H9 (cell line): ENCODE data around the gene SMDT1. TPM values are rescaled to one million over a fixed set of nuclear protein-coding genes. Genes with fewer than 3 reads are reported as not detected.

Source experiments
- DNase-seq: peaks from one replicate; pipeline ENCODE4 v3.0.0-alpha.2; 2017
- H2AFZ ChIP-seq: one replicate; pipeline ENCODE4 v1.6.1; 2013; ENCODE audit warnings: mild to moderate bottlenecking, low read length, control low read depth, moderate library complexity
- H2AK5ac ChIP-seq: 2 replicates; pipeline ENCODE4 v1.6.1; 2013; ENCODE audit warnings: low read length, control low read depth, mixed read lengths; ENCODE audit not compliant: insufficient read length
- H2BK120ac ChIP-seq: one replicate; pipeline ENCODE4 v1.6.1; 2013; ENCODE audit warnings: low read depth, mild to moderate bottlenecking, low read length, control low read depth, inconsistent platforms; ENCODE audit not compliant: poor library complexity, severe bottlenecking
- H2BK12ac ChIP-seq: 2 replicates; pipeline ENCODE4 v1.6.1; 2013; ENCODE audit warnings: low read length, control low read depth, mixed read lengths, low read depth; ENCODE audit not compliant: insufficient read length
- H2BK15ac ChIP-seq: 2 replicates; pipeline ENCODE4 v1.6.1; 2013; ENCODE audit warnings: low read depth, low read length, control low read depth
- H2BK20ac ChIP-seq: one replicate; pipeline ENCODE4 v1.6.1; 2013; ENCODE audit warnings: low read depth, mild to moderate bottlenecking, low read length, control low read depth, inconsistent platforms; ENCODE audit not compliant: poor library complexity, severe bottlenecking
- H2BK5ac ChIP-seq: 2 replicates; pipeline ENCODE4 v1.6.1; 2013; ENCODE audit warnings: low read length, control low read depth, mixed read lengths; ENCODE audit not compliant: insufficient read length
- H3K14ac ChIP-seq: 2 replicates; pipeline ENCODE4 v1.6.1; 2013; ENCODE audit warnings: low read length, control low read depth; ENCODE audit not compliant: insufficient read depth
- H3K18ac ChIP-seq: 2 replicates; pipeline ENCODE4 v1.6.1; 2013; ENCODE audit warnings: low read depth, mild to moderate bottlenecking, mixed read lengths, low read length, control low read depth; ENCODE audit not compliant: insufficient read length
- H3K23ac ChIP-seq: 2 replicates; pipeline ENCODE4 v1.6.1; 2013; ENCODE audit warnings: low read length, control low read depth, mixed read lengths, low read depth; ENCODE audit not compliant: insufficient read length
- H3K23me2 ChIP-seq: 2 replicates; pipeline ENCODE4 v1.6.1; 2013; ENCODE audit warnings: low read depth, mild to moderate bottlenecking, mixed read lengths, low read length, control low read depth; ENCODE audit not compliant: insufficient read length, poor library complexity, severe bottlenecking
- H3K27ac ChIP-seq: 2 replicates; pipeline ENCODE4 v1.5.1; 2013; ENCODE audit warnings: low read length, control low read depth, mixed read lengths, low read depth; ENCODE audit not compliant: insufficient read length
- H3K27me3 ChIP-seq: 2 replicates; pipeline ENCODE4 v1.6.1; 2013; ENCODE audit warnings: low read length, control low read depth, inconsistent platforms; ENCODE audit not compliant: insufficient read depth
- H3K4ac ChIP-seq: 2 replicates; pipeline ENCODE4 v1.6.1; 2013; ENCODE audit warnings: low read depth, mild to moderate bottlenecking, control low read depth, inconsistent platforms, low read length, moderate library complexity
- H3K4me1 ChIP-seq: 2 replicates; pipeline ENCODE4 v1.6.1; 2013; ENCODE audit warnings: low read length, control low read depth, inconsistent platforms; ENCODE audit not compliant: insufficient read depth
- H3K4me2 ChIP-seq: 2 replicates; pipeline ENCODE4 v1.6.1; 2013; ENCODE audit warnings: low read length, control low read depth, mixed read lengths; ENCODE audit not compliant: insufficient read length, insufficient read depth
- H3K56ac ChIP-seq: 2 replicates; pipeline ENCODE4 v1.6.1; 2013; ENCODE audit warnings: low read depth, mild to moderate bottlenecking, mixed read lengths, low read length, control low read depth; ENCODE audit not compliant: insufficient read length
- H3K79me1 ChIP-seq: 2 replicates; pipeline ENCODE4 v1.6.1; 2013; ENCODE audit warnings: low read depth, mild to moderate bottlenecking, moderate library complexity, low read length, control low read depth, inconsistent platforms; ENCODE audit not compliant: insufficient read depth, poor library complexity, severe bottlenecking
- H3K79me2 ChIP-seq: 2 replicates; pipeline ENCODE4 v1.6.1; 2013; ENCODE audit warnings: low read length, control low read depth, inconsistent platforms; ENCODE audit not compliant: insufficient read depth
- H3K9ac ChIP-seq: 2 replicates; pipeline ENCODE4 v1.6.1; 2013; ENCODE audit warnings: low read length, control low read depth, mixed read lengths; ENCODE audit not compliant: insufficient read length; ENCODE audit errors: extremely low read depth
- H3K9me3 ChIP-seq: one replicate; pipeline ENCODE4 v1.6.1; 2013; ENCODE audit warnings: low read depth, low read length, inconsistent platforms; ENCODE audit not compliant: control insufficient read depth
- H3T11ph ChIP-seq: one replicate; pipeline ENCODE4 v1.6.1; 2013; ENCODE audit warnings: mild to moderate bottlenecking, low read length, control low read depth, inconsistent platforms
- H4K20me1 ChIP-seq: one replicate; pipeline ENCODE4 v1.6.1; 2013; ENCODE audit not compliant: control insufficient read depth, insufficient read length, insufficient read depth
- H4K5ac ChIP-seq: 2 replicates; pipeline ENCODE4 v1.6.1; 2013; ENCODE audit warnings: low read depth, mild to moderate bottlenecking, mixed read lengths, low read length, control low read depth; ENCODE audit not compliant: insufficient read length
- H4K8ac ChIP-seq: replicated peaks from 2 replicates; pipeline ENCODE4 v1.6.1; 2013; ENCODE audit warnings: low read length, control low read depth, mixed read lengths, low read depth; ENCODE audit not compliant: insufficient read length
- H4K91ac ChIP-seq: 2 replicates; pipeline ENCODE4 v1.6.1; 2013; ENCODE audit warnings: low read depth, mild to moderate bottlenecking, moderate library complexity, mixed read lengths, low read length, control low read depth; ENCODE audit not compliant: insufficient read length
- H3K27ac Mint-ChIP-seq, 3 experiments: 2 replicates in 2 of 3; 3 replicates in 1 of 3; pipeline ENCODE4 v1.8.0; 2020 to 2021; ENCODE audit warnings: mixed read lengths in 3 of 3, mild to moderate bottlenecking in 1 of 3, moderate library complexity in 1 of 3
- H3K27me3 Mint-ChIP-seq: 2 replicates; pipeline ENCODE4 v1.8.0; 2021; ENCODE audit warnings: low read depth, mild to moderate bottlenecking, moderate library complexity, mixed read lengths
- H3K36me3 Mint-ChIP-seq, 3 experiments: 2 replicates in 2 of 3; 3 replicates in 1 of 3; pipeline ENCODE4 v1.8.0; 2020 to 2021; ENCODE audit warnings: low read depth in 3 of 3, mixed read lengths in 3 of 3; ENCODE audit not compliant: insufficient read depth in 1 of 3
- H3K4me1 Mint-ChIP-seq, 2 experiments: 2 replicates each; pipeline ENCODE4 v1.8.0; 2020; ENCODE audit warnings: mixed read lengths in 2 of 2
- H3K4me3 Mint-ChIP-seq, 2 experiments: 2 replicates in 1 of 2; 3 replicates in 1 of 2; pipeline ENCODE4 v1.8.0; 2020 to 2021; ENCODE audit warnings: mild to moderate bottlenecking in 2 of 2, mixed read lengths in 2 of 2, moderate library complexity in 1 of 2
- H3K9me3 Mint-ChIP-seq, 2 experiments: 2 replicates in 1 of 2; 3 replicates in 1 of 2; pipeline ENCODE4 v1.8.0; 2020; ENCODE audit warnings: mild to moderate bottlenecking in 2 of 2, mixed read lengths in 2 of 2, moderate library complexity in 1 of 2
- WGBS: extraction: QIAGEN DNeasy Blood & Tissue Kit; methylation state at CpG from one replicate; pipeline ENCODE4 v1.1.7; 2013; ENCODE audit warnings: missing lambda C conversion rate, low lambda C conversion rate, mixed read lengths; ENCODE audit not compliant: insufficient read length; ENCODE audit errors: extremely low coverage; 5-methylcytosine and 5-hydroxymethylcytosine counted together
- total RNA-seq: library from RNA; stranded (reverse); gene quantifications from 2 replicates; pipeline ENCODE4 v1.2.1, GENCODE V29; 2021
- TF ChIP-seq, protein P1 (sequence below): fragments of 200-600 bp; sonication (generic); conservative IDR thresholded peaks from 3 replicates; pipeline ENCODE4 v1.8.0; 2021; ENCODE audit warnings: antibody characterized with exemption, mild to moderate bottlenecking

SMDT1 gene
- total RNA-seq, 1 experiment from 2014 or later, result 45.0 TPM

DNA sequence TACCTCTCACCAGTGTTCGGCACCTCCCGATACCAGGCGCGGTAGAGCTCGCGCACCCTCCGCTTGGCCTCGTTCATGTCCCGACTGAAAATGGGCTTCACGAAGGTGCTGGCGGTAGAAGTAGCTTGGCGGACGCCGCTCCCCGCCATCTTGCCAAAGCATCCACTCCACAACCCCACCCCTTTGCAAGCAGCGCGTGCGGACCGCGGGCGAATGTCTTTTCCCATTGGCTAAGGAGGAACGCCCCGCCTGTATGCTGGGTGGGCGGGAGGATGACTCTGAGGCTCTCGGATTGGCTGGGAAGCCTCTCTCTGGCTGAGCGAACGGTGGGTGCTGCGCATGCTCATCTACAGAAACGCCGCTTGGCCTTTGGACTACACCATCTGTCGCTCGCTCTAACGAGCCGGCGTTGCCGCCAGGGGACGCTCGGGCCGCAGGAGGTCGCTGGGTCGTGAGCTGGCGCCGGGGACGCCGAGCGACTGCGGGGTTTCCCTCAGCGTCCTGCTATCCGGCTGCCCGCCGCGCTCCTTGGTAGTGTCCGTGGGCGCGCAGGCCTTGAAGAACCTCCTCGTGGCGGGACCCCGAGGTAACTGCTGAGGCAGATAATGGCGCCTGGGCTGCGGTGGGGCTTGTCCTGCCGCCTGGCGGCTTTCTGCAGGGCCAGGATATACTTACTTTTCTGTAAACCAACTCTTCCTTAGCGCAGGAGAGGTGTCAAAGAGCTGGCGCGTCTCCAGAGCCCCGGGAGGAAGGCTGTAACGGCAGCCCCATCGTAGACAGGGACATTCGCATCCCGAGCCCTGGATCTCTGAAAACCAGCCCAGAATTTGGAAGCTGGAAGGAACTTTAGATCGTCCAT, 11.3 kb downstream of the SMDT1 start, which contains the start of gene NDUFA6:
NDUFA6 (minus strand) TSS at position 177 of the 859 bp plus-strand sequence; CDS start at position 149, 28 bp downstream.
- no CpG with 5 or more reads among the region's 71 CpGs for WGBS
- peaks cover 9 to 11% of the 10 kb centered on the region in 2 experiments; a peak in 4 of 5 replicates for H3K9me3 Mint-ChIP-seq
- H2BK15ac ChIP-seq, result no peak within 1 kb of the TSS

More for the DNA sequence above, 11.3 kb downstream of the SMDT1 start, which contains the start of gene NDUFA6:
- peaks cover 16% of the 10 kb centered on the region for H3K27me3 Mint-ChIP-seq
- no peak within 1 kb of the TSS for H3K56ac ChIP-seq
- peak within 1 kb of the TSS; percentile 95 to 96 for H3K4me3 Mint-ChIP-seq
- peak within 1 kb of the TSS; percentile 93 for H3K9ac ChIP-seq
- H4K91ac ChIP-seq, result no peak within 1 kb of the TSS
- no peaks in the 10 kb centered on the region for H3K9me3 ChIP-seq
- peak within 1 kb of the TSS; percentile 94 to 99 (median 98) for H3K27ac Mint-ChIP-seq
- H3K27ac ChIP-seq, result no peak within 1 kb of the TSS
- no peak within 1 kb of the TSS for H2BK12ac ChIP-seq
- H3K79me2 ChIP-seq, result no peaks in the 10 kb centered on the region; the same call in 1 of the 2 replicates
- no peak within 1 kb of the TSS for H3K23ac ChIP-seq
- H3K79me1 ChIP-seq, result peaks cover 3% of the 10 kb centered on the region
- no peaks in the 10 kb centered on the region for H4K20me1 ChIP-seq
- H3K4me2 ChIP-seq, result peak within 1 kb of the TSS; percentile 68
- peak within 1 kb of the TSS; percentile 96 for H3K18ac ChIP-seq
- no peak within 1 kb of the TSS for H2AK5ac ChIP-seq
- H4K5ac ChIP-seq, result peak within 1 kb of the TSS; percentile 69
- TF ChIP-seq, protein P1, sequence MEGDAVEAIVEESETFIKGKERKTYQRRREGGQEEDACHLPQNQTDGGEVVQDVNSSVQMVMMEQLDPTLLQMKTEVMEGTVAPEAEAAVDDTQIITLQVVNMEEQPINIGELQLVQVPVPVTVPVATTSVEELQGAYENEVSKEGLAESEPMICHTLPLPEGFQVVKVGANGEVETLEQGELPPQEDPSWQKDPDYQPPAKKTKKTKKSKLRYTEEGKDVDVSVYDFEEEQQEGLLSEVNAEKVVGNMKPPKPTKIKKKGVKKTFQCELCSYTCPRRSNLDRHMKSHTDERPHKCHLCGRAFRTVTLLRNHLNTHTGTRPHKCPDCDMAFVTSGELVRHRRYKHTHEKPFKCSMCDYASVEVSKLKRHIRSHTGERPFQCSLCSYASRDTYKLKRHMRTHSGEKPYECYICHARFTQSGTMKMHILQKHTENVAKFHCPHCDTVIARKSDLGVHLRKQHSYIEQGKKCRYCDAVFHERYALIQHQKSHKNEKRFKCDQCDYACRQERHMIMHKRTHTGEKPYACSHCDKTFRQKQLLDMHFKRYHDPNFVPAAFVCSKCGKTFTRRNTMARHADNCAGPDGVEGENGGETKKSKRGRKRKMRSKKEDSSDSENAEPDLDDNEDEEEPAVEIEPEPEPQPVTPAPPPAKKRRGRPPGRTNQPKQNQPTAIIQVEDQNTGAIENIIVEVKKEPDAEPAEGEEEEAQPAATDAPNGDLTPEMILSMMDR, result peak; percentile 96
- no peak within 1 kb of the TSS for H2AFZ ChIP-seq
- no peaks in the 10 kb centered on the region for H3K4me1 ChIP-seq
- H2BK120ac ChIP-seq, result no peak within 1 kb of the TSS
- H3K14ac ChIP-seq, result peak within 1 kb of the TSS; percentile 94
- H3K27me3 ChIP-seq, result no peaks in the 10 kb centered on the region
- peaks cover 4 to 15% of the 10 kb centered on the region in 2 experiments for H3K4me1 Mint-ChIP-seq
- no peak within 1 kb of the TSS for H2BK5ac ChIP-seq
- no peak within 1 kb of the TSS; the same call in 1 of the 2 replicates for H3K4ac ChIP-seq
- peaks cover 6% of the 10 kb centered on the region for H3K23me2 ChIP-seq
- DNase-seq, result peak; percentile 100
- peak within 1 kb of the TSS; percentile 3 for H4K8ac ChIP-seq
- H3T11ph ChIP-seq, result no peak within 1 kb of the TSS
- H2BK20ac ChIP-seq, result no peak within 1 kb of the TSS
- H3K36me3 Mint-ChIP-seq, result peaks cover 26 to 31% (median 30%) of the 10 kb centered on the region in 3 experiments
